ENCODE data around the gene BCL11A.

The BCL11A gene

GRCh38 chr2:60482222-60482621 lies 71.2 kb downstream of the BCL11A start:
- Histone ChIP-seq H3K27me3 (ENCODE audit: insufficient read depth, low read depth) (no peaks in the 10 kb centered on the region), H3K79me2 (ENCODE audit: insufficient read depth, low read depth) (no peaks in the 10 kb centered on the region), H3K4me2 (no peak overlapping the region), H4K20me1 (ENCODE audit: insufficient read depth) (no peaks in the 10 kb centered on the region), H3K36me3 (ENCODE audit: insufficient read depth) (no peaks in the 10 kb centered on the region), H3K27ac (no peak overlapping the region), H3K4me3 (IDR thresholded peaks at IDR 0.05; ENCODE audit: insufficient read depth, low read depth, low read length) (no peak overlapping the region), H2AFZ (ENCODE audit: low read depth) (no peak overlapping the region), H3K9ac (no peak overlapping the region), H3K4me1 (ENCODE audit: low read depth, poor library complexity, severe bottlenecking) (no peaks in the 10 kb centered on the region)
- TF ChIP-seq CTCF (conservative IDR thresholded peaks at IDR 0.05; ENCODE audit: low read depth, low read length) = no peak

GRCh38 chr2:60481257-60481656 lies 72.2 kb downstream of the BCL11A start:
- no peak overlapping the region for H3K9ac ChIP-seq
- no peaks in the 10 kb centered on the region for H3K79me2 ChIP-seq (ENCODE audit: insufficient read depth, low read depth)
- no peak for TF ChIP-seq CTCF (conservative IDR thresholded peaks at IDR 0.05; ENCODE audit: low read depth, low read length)
- no peaks in the 10 kb centered on the region for H3K4me1 ChIP-seq (ENCODE audit: low read depth, poor library complexity, severe bottlenecking)
- no peak overlapping the region for H2AFZ ChIP-seq (ENCODE audit: low read depth)
- H4K20me1 ChIP-seq (ENCODE audit: insufficient read depth) = no peaks in the 10 kb centered on the region
- H3K27me3 ChIP-seq (ENCODE audit: insufficient read depth, low read depth) = no peaks in the 10 kb centered on the region
- H3K4me3 ChIP-seq (IDR thresholded peaks at IDR 0.05; ENCODE audit: insufficient read depth, low read depth, low read length) = no peak overlapping the region
- H3K27ac ChIP-seq = no peak overlapping the region
- H3K36me3 ChIP-seq (ENCODE audit: insufficient read depth) = no peaks in the 10 kb centered on the region
- no peak overlapping the region for H3K4me2 ChIP-seq

- H4K20me1 ChIP-seq (ENCODE audit: insufficient read depth) = no peaks in the 10 kb centered on the region
- TF ChIP-seq CTCF (conservative IDR thresholded peaks at IDR 0.05; ENCODE audit: low read depth, low read length) = no peak
Observed at GRCh38 chr2:60480089-60480773, 73.2 kb downstream of the BCL11A start.

GRCh38 chr2:60479226-60480088 lies 74.0 kb downstream of the BCL11A start:
- no peak overlapping the region for H3K4me3 ChIP-seq (IDR thresholded peaks at IDR 0.05; ENCODE audit: insufficient read depth, low read depth, low read length)
- no peak overlapping the region for H3K27ac ChIP-seq
- H3K4me2 ChIP-seq = no peak overlapping the region
- no peaks in the 10 kb centered on the region for H4K20me1 ChIP-seq (ENCODE audit: insufficient read depth)
- no peaks in the 10 kb centered on the region for H3K4me1 ChIP-seq (ENCODE audit: low read depth, poor library complexity, severe bottlenecking)
- TF ChIP-seq CTCF (conservative IDR thresholded peaks at IDR 0.05; ENCODE audit: low read depth, low read length) = no peak
- no peaks in the 10 kb centered on the region for H3K79me2 ChIP-seq (ENCODE audit: insufficient read depth, low read depth)
- no peak overlapping the region for H2AFZ ChIP-seq (ENCODE audit: low read depth)
- H3K27me3 ChIP-seq (ENCODE audit: insufficient read depth, low read depth) = no peaks in the 10 kb centered on the region
- no peaks in the 10 kb centered on the region for H3K36me3 ChIP-seq (ENCODE audit: insufficient read depth)
- no peak overlapping the region for H3K9ac ChIP-seq

More at GRCh38 chr2:60480089-60480773, 73.2 kb downstream of the BCL11A start:
- no peaks in the 10 kb centered on the region for H3K79me2 ChIP-seq (ENCODE audit: insufficient read depth, low read depth)
- no peak overlapping the region for H2AFZ ChIP-seq (ENCODE audit: low read depth)
- H3K4me3 ChIP-seq (IDR thresholded peaks at IDR 0.05; ENCODE audit: insufficient read depth, low read depth, low read length) = no peak overlapping the region
- H3K9ac ChIP-seq = no peak overlapping the region
- no peaks in the 10 kb centered on the region for H3K4me1 ChIP-seq (ENCODE audit: low read depth, poor library complexity, severe bottlenecking)
- H3K27ac ChIP-seq = no peak overlapping the region
- no peak overlapping the region for H3K4me2 ChIP-seq
- no peaks in the 10 kb centered on the region for H3K36me3 ChIP-seq (ENCODE audit: insufficient read depth)
- no peaks in the 10 kb centered on the region for H3K27me3 ChIP-seq (ENCODE audit: insufficient read depth, low read depth)

Data from KMS-11 (cell line).